Glutamatergic neuron (in vitro differentiated cells): ENCODE results near the gene FAM83E. TPM values are rescaled to one million over a fixed set of nuclear protein-coding genes. Genes with fewer than 3 reads are reported as not detected.

Source experiments
- DNase-seq: peaks from one replicate; pipeline ENCODE4 v3.0.0; 2022
- H3K27ac Mint-ChIP-seq: one replicate; pipeline ENCODE4 v1.8.0; 2020; ENCODE audit warnings: mild to moderate bottlenecking, mixed read lengths, inconsistent platforms; ENCODE audit not compliant: unreplicated experiment
- H3K27me3 Mint-ChIP-seq: one replicate; pipeline ENCODE4 v1.8.0; 2020; ENCODE audit warnings: mild to moderate bottlenecking, moderate library complexity, mixed read lengths, inconsistent platforms; ENCODE audit not compliant: unreplicated experiment
- H3K36me3 Mint-ChIP-seq: one replicate; pipeline ENCODE4 v1.8.0; 2020; ENCODE audit warnings: mild to moderate bottlenecking, mixed read lengths, inconsistent platforms; ENCODE audit not compliant: unreplicated experiment
- H3K4me1 Mint-ChIP-seq: one replicate; pipeline ENCODE4 v1.8.0; 2020; ENCODE audit warnings: mild to moderate bottlenecking, low read depth, mixed read lengths, inconsistent platforms; ENCODE audit not compliant: unreplicated experiment
- H3K4me3 Mint-ChIP-seq: one replicate; pipeline ENCODE4 v1.8.0; 2020; ENCODE audit warnings: mild to moderate bottlenecking, mixed read lengths, inconsistent platforms; ENCODE audit not compliant: unreplicated experiment
- H3K9me3 Mint-ChIP-seq: one replicate; pipeline ENCODE4 v1.8.0; 2020; ENCODE audit warnings: mild to moderate bottlenecking, moderate library complexity, mixed read lengths, inconsistent platforms; ENCODE audit not compliant: unreplicated experiment
- CTCF ChIP-seq: fragments of 200-600 bp; sonication (generic); IDR thresholded peaks from one replicate; pipeline ENCODE4 v1.5.0; 2021; ENCODE audit not compliant: partially characterized antibody, unreplicated experiment
- total RNA-seq: library from RNA; stranded (reverse); fragmentation: NEBNext Ultra II Directional; extraction: Animal tissue kit (Norgen Biotek cat#: 25700); gene quantifications from one replicate; pipeline ENCODE4 v1.2.1, GENCODE V29; 2021; ENCODE audit not compliant: unreplicated experiment

FAM83E gene
- total RNA-seq, 1 donor from 2014 or later: 1.5 TPM

DNA sequence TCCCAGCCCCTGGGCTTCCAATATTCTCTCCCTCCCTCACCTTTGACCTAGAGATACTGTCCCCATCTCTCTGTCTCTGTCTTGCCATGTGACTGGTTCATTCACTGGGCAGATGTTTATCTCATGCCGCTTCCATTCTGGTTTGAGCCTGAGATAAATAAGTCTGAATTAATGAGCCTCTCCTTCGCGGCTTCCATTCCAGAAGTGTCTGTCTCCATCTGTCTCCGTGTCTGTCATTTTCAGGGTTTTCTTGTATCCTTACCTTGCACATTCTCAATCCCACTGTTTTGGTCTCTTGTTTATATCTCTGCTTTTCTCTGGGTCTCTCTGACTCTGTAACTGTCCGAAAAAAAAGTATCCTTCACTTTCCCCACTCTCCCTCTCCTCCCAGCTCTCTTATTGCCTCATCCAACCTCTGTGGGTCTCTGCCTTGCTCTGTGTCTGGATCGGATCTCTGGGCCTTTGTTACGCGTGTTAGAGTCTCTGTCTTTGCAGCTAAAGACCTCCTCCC lies 8.7 kb upstream of the FAM83E start:
- no peak for DNase-seq
- Mint-ChIP-seq H3K4me1 (peaks cover 28% of the 10 kb centered on the region), H3K9me3 (peaks cover 19% of the 10 kb centered on the region), H3K27ac (peak overlapping the region; percentile 100), H3K27me3 (peaks cover 11% of the 10 kb centered on the region), H3K4me3 (peak overlapping the region; percentile 98), H3K36me3 (no peaks in the 10 kb centered on the region)
- TF ChIP-seq CTCF: no peak

- peak overlapping the region; percentile 96 for H3K27ac Mint-ChIP-seq
- peaks cover 26% of the 10 kb centered on the region for H3K4me1 Mint-ChIP-seq
- no peak for DNase-seq
- H3K4me3 Mint-ChIP-seq: peak overlapping the region; percentile 95
- peaks cover 15% of the 10 kb centered on the region for H3K9me3 Mint-ChIP-seq
- H3K36me3 Mint-ChIP-seq: no peaks in the 10 kb centered on the region
- TF ChIP-seq CTCF: no peak
- peaks cover 14% of the 10 kb centered on the region for H3K27me3 Mint-ChIP-seq
Observed at GRCh38 chr19:48619692-48620585, 5.1 kb upstream of the FAM83E start.

GRCh38 chr19:48618916-48619691 lies 4.2 kb upstream of the FAM83E start, which contains the start of the genes RPL18 and SPHK2:
Gene RPL18, minus strand, starts transcription at chr19:48619178. Its CDS starts 35 bp downstream, at chr19:48619143.
Gene SPHK2, plus strand, starts transcription at chr19:48619506. Its CDS starts 1,009 bp downstream, at chr19:48620515.
- Mint-ChIP-seq H3K27me3 (peaks cover 16% of the 10 kb centered on the region), H3K27ac (peak within 1 kb of the TSS; percentile 96), H3K4me1 (peaks cover 27% of the 10 kb centered on the region), H3K4me3 (peak within 1 kb of the TSS; percentile 95), H3K9me3 (peaks cover 15% of the 10 kb centered on the region), H3K36me3 (no peaks in the 10 kb centered on the region)
- no peak for TF ChIP-seq CTCF
- peak; percentile 95 for DNase-seq

GRCh38 chr19:48618278-48618915 lies 3.5 kb upstream of the FAM83E start:
- Mint-ChIP-seq H3K4me1 (peaks cover 22% of the 10 kb centered on the region), H3K36me3 (no peaks in the 10 kb centered on the region), H3K4me3 (peak overlapping the region; percentile 95)

More at GRCh38 chr19:48618278-48618915, 3.5 kb upstream of the FAM83E start:
- no peak for TF ChIP-seq CTCF
- Mint-ChIP-seq H3K27ac (peak overlapping the region; percentile 96), H3K9me3 (peaks cover 9% of the 10 kb centered on the region), H3K27me3 (peaks cover 11% of the 10 kb centered on the region)
- DNase-seq: no peak
